Left lung (tissue), 10 donors: ENCODE data around the gene ITLN1. TPM values are rescaled to one million over a fixed set of nuclear protein-coding genes. Genes with fewer than 3 reads are reported as not detected.
"Not testable (repeated sequence)": the region's sequence is repeated elsewhere in the genome, so short reads cannot be mapped to it uniquely, and the experiment has no call there.

Source experiments
- ATAC-seq: fragments of 200-7000 bp; cut with Tn5 transposase; one replicate; pipeline ENCODE4 v1.9.1; 2020; ENCODE audit warnings: moderate library complexity
- DNase-seq, 4 donors: peaks; one replicate each; pipeline ENCODE4 v3.0.0-alpha.2; 2013 to 2020
- H3K27ac ChIP-seq, 2 donors: fragments of 200-600 bp; sonication (generic) in 1 of 2; one replicate each; pipeline versions ENCODE4 v1.5.0 to v1.8.0; 2020 to 2021
- H3K27me3 ChIP-seq, 2 donors: fragments of 200-600 bp; sonication (generic) in 1 of 2; one replicate each; pipeline versions ENCODE4 v1.5.0 to v1.8.0; 2020 to 2021
- H3K36me3 ChIP-seq, 2 donors: fragments of 200-600 bp; sonication (generic) in 1 of 2; one replicate each; pipeline versions ENCODE4 v1.5.0 to v1.8.0; 2020 to 2021
- H3K4me1 ChIP-seq, 2 donors: fragments of 200-600 bp; one replicate each; pipeline ENCODE4 v1.8.0; 2021
- H3K4me3 ChIP-seq, 2 donors: fragments of 200-600 bp; sonication (generic) in 1 of 2; one replicate each; pipeline versions ENCODE4 v1.5.0 to v1.8.0; 2020 to 2021; ENCODE audit warnings: mild to moderate bottlenecking in 1 of 2
- H3K9me3 ChIP-seq, 2 donors: fragments of 200-600 bp; sonication (generic) in 1 of 2; one replicate each; pipeline versions ENCODE4 v1.5.0 to v1.8.0; 2020 to 2021
- CTCF ChIP-seq, 2 donors: fragments of 200-600 bp; sonication (generic) in 1 of 2; IDR thresholded peaks; one replicate each; pipeline versions ENCODE4 v1.5.0 to v1.8.0; 2021; ENCODE audit warnings: antibody characterized with exemption in 2 of 2
- intact Hi-C, 2 donors: fragments of 100-400 bp; cut with DNase I; formaldehyde crosslinking; loops; one replicate each; pipeline versions ENCODE4 v1.11.2 to v1.14.2; 2022
- polyA plus RNA-seq, 6 donors: library from polyadenylated mRNA; unstranded; fragments of 120-200 nt; gene quantifications; one replicate each; pipeline ENCODE4 v1.2.1, GENCODE V29; 2013; ENCODE audit not compliant: insufficient read length in 6 of 6
- total RNA-seq, 2 donors: library from RNA; stranded (reverse); fragmentation: NEBNext Ultra II Directional; extraction: Animal tissue kit (Norgen Biotek cat#: 25700); gene quantifications; one replicate each; pipeline ENCODE4 v1.2.1, GENCODE V29; 2021
- donor health status: DM: no; HTN: yes; CAD: no.
- donor health status: DM: no; HTN: no; CAD: no.

The ITLN1 gene
- total and polyA plus RNA-seq, 8 donors = 0.27 to 3.3 (median 0.74) TPM

- intact Hi-C loops = no loop called here
- Histone ChIP-seq H3K4me1 (peaks cover 0 to 5% of the 10 kb centered on the region in 2 donors), H3K36me3 (no peaks in the 10 kb centered on the region), H3K4me3 (no peak overlapping the region), H3K27ac (no peak overlapping the region), H3K27me3 (no peaks in the 10 kb centered on the region), H3K9me3 (no peaks in the 10 kb centered on the region)
- TF ChIP-seq CTCF (IDR thresholded peaks at IDR 0.05) = no peak
- no peak for ATAC-seq
- no peak for DNase-seq
Measured at GRCh38 chr1:160880216-160880615, 4.8 kb downstream of the ITLN1 start.

- ATAC-seq (no peak), DNase-seq (no peak)
- intact Hi-C loops = no loop called here
- TF ChIP-seq CTCF (IDR thresholded peaks at IDR 0.05) = no peak
- no peaks in the 10 kb centered on the region for H3K36me3 ChIP-seq
- H3K9me3 ChIP-seq = no peaks in the 10 kb centered on the region
- no peak overlapping the region for H3K27ac ChIP-seq
- H3K27me3 ChIP-seq = no peaks in the 10 kb centered on the region
- peaks cover 0 to 9% of the 10 kb centered on the region in 2 donors for H3K4me1 ChIP-seq
- no peak overlapping the region for H3K4me3 ChIP-seq
Measured at GRCh38 chr1:160879056-160879455, 5.9 kb downstream of the ITLN1 start.

- Histone ChIP-seq H3K27ac (no peak overlapping the region), H3K4me3 (no peak overlapping the region), H3K36me3 (no peaks in the 10 kb centered on the region), H3K9me3 (no peaks in the 10 kb centered on the region), H3K27me3 (peaks cover 0 to 6% of the 10 kb centered on the region in 2 donors), H3K4me1 (peaks cover 0 to 9% of the 10 kb centered on the region in 2 donors)
- no peak for ATAC-seq
- intact Hi-C loops = no loop called here
- peak in 1 of 2 donors; percentile 11 for TF ChIP-seq CTCF (IDR thresholded peaks at IDR 0.05)
- no peak for DNase-seq
Measured at GRCh38 chr1:160877221-160877620, 7.8 kb downstream of the ITLN1 start.

- DNase-seq = no peak
- intact Hi-C loops = no loop called here
- Histone ChIP-seq H3K36me3 (no peaks in the 10 kb centered on the region), H3K4me1 (peaks cover 0 to 9% of the 10 kb centered on the region in 2 donors), H3K4me3 (no peak overlapping the region), H3K27me3 (peaks cover 0 to 6% of the 10 kb centered on the region in 2 donors), H3K9me3 (no peaks in the 10 kb centered on the region), H3K27ac (peak overlapping the region in 1 of 2 donors; percentile 35)
- peak; percentile 41 for ATAC-seq
- no peak for TF ChIP-seq CTCF (IDR thresholded peaks at IDR 0.05)
Measured at GRCh38 chr1:160876311-160876710, 8.7 kb downstream of the ITLN1 start.

- H3K36me3 ChIP-seq, H3K4me1 ChIP-seq, H3K9me3 ChIP-seq, H3K27me3 ChIP-seq, ATAC-seq, H3K4me3 ChIP-seq, intact Hi-C loops, DNase-seq: not testable (repeated sequence)
- peak overlapping the region in 1 of 2 donors; percentile 35 for H3K27ac ChIP-seq
Measured at GRCh38 chr1:160875591-160875990, 9.4 kb downstream of the ITLN1 start.

- no peak overlapping the region for H3K4me3 ChIP-seq
- H3K36me3 ChIP-seq = no peaks in the 10 kb centered on the region
- no peak overlapping the region for H3K27ac ChIP-seq
- intact Hi-C loops = no loop called here
- DNase-seq (no peak), ATAC-seq (no peak)
- H3K4me1 ChIP-seq = peaks cover 0 to 9% of the 10 kb centered on the region in 2 donors
- no peaks in the 10 kb centered on the region for H3K9me3 ChIP-seq
- no peak for TF ChIP-seq CTCF (IDR thresholded peaks at IDR 0.05)
- H3K27me3 ChIP-seq = peaks cover 0 to 6% of the 10 kb centered on the region in 2 donors
Measured at GRCh38 chr1:160874935-160875334, 10.0 kb downstream of the ITLN1 start.
